ENCODE results near the gene JMJD1C.

GRCh38 chr10:63257778-63258177 lies 208.0 kb downstream of the JMJD1C start:
- TF ChIP-seq CTCF (conservative IDR thresholded peaks at IDR 0.05; ENCODE audit: low read depth, low read length) (no peak), EZH2 (IDR thresholded peaks at IDR 0.05; ENCODE audit: low read length, unreplicated experiment) (no peak)

All from PC-3 (cell line).